Bone marrow (tissue), 2 donors: ENCODE data around the gene NID2.

Experiments
- DNase-seq, 2 donors: peaks; one replicate each; lab custom pipeline; 2025; lab: John Stamatoyannopoulos, UW

NID2 gene

GRCh38 chr14:52080808-52081755 is 12.2 kb upstream of the NID2 start:
- no peak for DNase-seq

GRCh38 chr14:52080158-52080800 is 11.4 kb upstream of the NID2 start:
- DNase-seq: no peak

GRCh38 chr14:52079239-52079959 is 10.5 kb upstream of the NID2 start:
- DNase-seq: no peak

GRCh38 chr14:52078721-52079120 is 9.9 kb upstream of the NID2 start:
- DNase-seq: no peak

- DNase-seq: no peak
Observed at GRCh38 chr14:52078095-52078531, 9.3 kb upstream of the NID2 start.

- no peak for DNase-seq
Observed at GRCh38 chr14:52077256-52077979, 8.6 kb upstream of the NID2 start.

- DNase-seq: no peak
Observed at GRCh38 chr14:52076334-52076733, 7.5 kb upstream of the NID2 start.

GRCh38 chr14:52075371-52075770 is 6.5 kb upstream of the NID2 start:
- no peak for DNase-seq

GRCh38 chr14:52073251-52073650 is 4.4 kb upstream of the NID2 start:
- DNase-seq: no peak

GRCh38 chr14:52072266-52072780 is 3.5 kb upstream of the NID2 start:
- DNase-seq: no peak

GRCh38 chr14:52071675-52072074 is 2.8 kb upstream of the NID2 start:
- DNase-seq: no peak

GRCh38 chr14:52070051-52070431 is 1.2 kb upstream of the NID2 start:
- no peak for DNase-seq

- no peak for DNase-seq
Observed at GRCh38 chr14:52069307-52070050, 620 bp upstream of the NID2 start.

GRCh38 chr14:52067873-52068614 is 815 bp downstream of the NID2 start:
- DNase-seq: no peak

- DNase-seq: no peak
Observed at GRCh38 chr14:52064174-52064573, 4.7 kb downstream of the NID2 start.

- no peak for DNase-seq
Observed at GRCh38 chr14:52063052-52063462, 5.8 kb downstream of the NID2 start.

GRCh38 chr14:52061890-52062289 is 7.0 kb downstream of the NID2 start:
- no peak for DNase-seq

GRCh38 chr14:52061390-52061789 is 7.5 kb downstream of the NID2 start:
- no peak for DNase-seq

GRCh38 chr14:52060080-52060479 is 8.8 kb downstream of the NID2 start:
- DNase-seq: no peak

- DNase-seq: no peak
Observed at GRCh38 chr14:52059649-52060048, 9.2 kb downstream of the NID2 start.
